Osteoblast (primary cell): ENCODE results near the gene EPRS1. TPM values are rescaled to one million over a fixed set of nuclear protein-coding genes. Genes with fewer than 3 reads are reported as not detected.

ENCODE experiments used
- DNase-seq: peaks from one replicate; pipeline ENCODE4 v3.0.0; 2011; ENCODE audit warnings: low spot score, mixed read lengths; ENCODE audit not compliant: insufficient read length; ENCODE audit errors: missing footprints
- H2AFZ ChIP-seq: 2 replicates; pipeline ENCODE4 v1.6.0; 2011; ENCODE audit warnings: mild to moderate bottlenecking, low read length
- H3K27ac ChIP-seq: 2 replicates; pipeline ENCODE4 v1.5.1; 2011; ENCODE audit warnings: mild to moderate bottlenecking, low read depth, low read length, moderate library complexity
- H3K27me3 ChIP-seq: 2 replicates; pipeline ENCODE4 v1.6.0; 2012; ENCODE audit warnings: mild to moderate bottlenecking, control low read depth, inconsistent platforms, low read length, moderate library complexity; ENCODE audit not compliant: insufficient read depth
- H3K36me3 ChIP-seq: 2 replicates; pipeline ENCODE4 v1.5.1; 2011; ENCODE audit warnings: mild to moderate bottlenecking, low read length, control low read depth, moderate library complexity; ENCODE audit not compliant: insufficient read depth
- H3K4me1 ChIP-seq: 2 replicates; pipeline ENCODE4 v1.5.1; 2011; ENCODE audit warnings: mild to moderate bottlenecking, low read length, control low read depth, moderate library complexity; ENCODE audit not compliant: insufficient read depth
- H3K4me2 ChIP-seq: 2 replicates; pipeline ENCODE4 v1.6.0; 2011; ENCODE audit warnings: mild to moderate bottlenecking, low read length; ENCODE audit not compliant: insufficient read depth
- H3K4me3 ChIP-seq: fragments of 200-600 bp; sonication (generic); 3 replicates; pipeline ENCODE4 v1.5.1; 2012; ENCODE audit warnings: mild to moderate bottlenecking, low read length, inconsistent platforms; ENCODE audit not compliant: insufficient read depth
- H3K79me2 ChIP-seq: 2 replicates; pipeline ENCODE4 v1.6.0; 2012; ENCODE audit warnings: mild to moderate bottlenecking, low read length, control low read depth, inconsistent platforms; ENCODE audit not compliant: insufficient read depth
- H3K9me3 ChIP-seq: 2 replicates; pipeline ENCODE4 v1.5.1; 2011; ENCODE audit warnings: low read depth, low read length, control low read depth
- H4K20me1 ChIP-seq: 2 replicates; pipeline ENCODE4 v1.6.0; 2012; ENCODE audit warnings: mild to moderate bottlenecking, low read length, control low read depth; ENCODE audit not compliant: insufficient read depth
- total RNA-seq: library from RNA; depleted of rRNA; stranded (reverse); fragments of >200 nt; gene quantifications from 2 replicates; pipeline ENCODE4 v1.2.3, GENCODE V29; 2012
- TF ChIP-seq, protein P1 (sequence below): IDR thresholded peaks from 2 replicates; pipeline ENCODE4 v1.5.1; 2011; ENCODE audit warnings: mild to moderate bottlenecking, low read depth, low read length, moderate library complexity; ENCODE audit errors: extremely low read depth

The EPRS1 gene
- total RNA-seq = 203 and 218 TPM in 2 replicates

- H3K36me3 ChIP-seq = peaks cover 4% of the 10 kb centered on the region
- TF ChIP-seq, protein P1, sequence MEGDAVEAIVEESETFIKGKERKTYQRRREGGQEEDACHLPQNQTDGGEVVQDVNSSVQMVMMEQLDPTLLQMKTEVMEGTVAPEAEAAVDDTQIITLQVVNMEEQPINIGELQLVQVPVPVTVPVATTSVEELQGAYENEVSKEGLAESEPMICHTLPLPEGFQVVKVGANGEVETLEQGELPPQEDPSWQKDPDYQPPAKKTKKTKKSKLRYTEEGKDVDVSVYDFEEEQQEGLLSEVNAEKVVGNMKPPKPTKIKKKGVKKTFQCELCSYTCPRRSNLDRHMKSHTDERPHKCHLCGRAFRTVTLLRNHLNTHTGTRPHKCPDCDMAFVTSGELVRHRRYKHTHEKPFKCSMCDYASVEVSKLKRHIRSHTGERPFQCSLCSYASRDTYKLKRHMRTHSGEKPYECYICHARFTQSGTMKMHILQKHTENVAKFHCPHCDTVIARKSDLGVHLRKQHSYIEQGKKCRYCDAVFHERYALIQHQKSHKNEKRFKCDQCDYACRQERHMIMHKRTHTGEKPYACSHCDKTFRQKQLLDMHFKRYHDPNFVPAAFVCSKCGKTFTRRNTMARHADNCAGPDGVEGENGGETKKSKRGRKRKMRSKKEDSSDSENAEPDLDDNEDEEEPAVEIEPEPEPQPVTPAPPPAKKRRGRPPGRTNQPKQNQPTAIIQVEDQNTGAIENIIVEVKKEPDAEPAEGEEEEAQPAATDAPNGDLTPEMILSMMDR = peak; percentile 56
- peaks cover 60% of the 10 kb centered on the region for H3K79me2 ChIP-seq
- peaks cover 16% of the 10 kb centered on the region for H4K20me1 ChIP-seq
- no peaks in the 10 kb centered on the region for H3K9me3 ChIP-seq
- no peaks in the 10 kb centered on the region for H3K27me3 ChIP-seq
- peak within 1 kb of the TSS; percentile 100 for H3K4me3 ChIP-seq
- peaks cover 16% of the 10 kb centered on the region for H3K4me1 ChIP-seq
- H3K27ac ChIP-seq = peak within 1 kb of the TSS; percentile 93
- H3K4me2 ChIP-seq = peak within 1 kb of the TSS; percentile 85
- H2AFZ ChIP-seq = peak within 1 kb of the TSS; percentile 100
- DNase-seq = peak; percentile 96
Measured at GRCh38 chr1:220046052-220046930, at the start of gene EPRS1. Gene EPRS1, minus strand, starts transcription at chr1:220046505. Its CDS starts 117 bp downstream, at chr1:220046388.

DNA sequence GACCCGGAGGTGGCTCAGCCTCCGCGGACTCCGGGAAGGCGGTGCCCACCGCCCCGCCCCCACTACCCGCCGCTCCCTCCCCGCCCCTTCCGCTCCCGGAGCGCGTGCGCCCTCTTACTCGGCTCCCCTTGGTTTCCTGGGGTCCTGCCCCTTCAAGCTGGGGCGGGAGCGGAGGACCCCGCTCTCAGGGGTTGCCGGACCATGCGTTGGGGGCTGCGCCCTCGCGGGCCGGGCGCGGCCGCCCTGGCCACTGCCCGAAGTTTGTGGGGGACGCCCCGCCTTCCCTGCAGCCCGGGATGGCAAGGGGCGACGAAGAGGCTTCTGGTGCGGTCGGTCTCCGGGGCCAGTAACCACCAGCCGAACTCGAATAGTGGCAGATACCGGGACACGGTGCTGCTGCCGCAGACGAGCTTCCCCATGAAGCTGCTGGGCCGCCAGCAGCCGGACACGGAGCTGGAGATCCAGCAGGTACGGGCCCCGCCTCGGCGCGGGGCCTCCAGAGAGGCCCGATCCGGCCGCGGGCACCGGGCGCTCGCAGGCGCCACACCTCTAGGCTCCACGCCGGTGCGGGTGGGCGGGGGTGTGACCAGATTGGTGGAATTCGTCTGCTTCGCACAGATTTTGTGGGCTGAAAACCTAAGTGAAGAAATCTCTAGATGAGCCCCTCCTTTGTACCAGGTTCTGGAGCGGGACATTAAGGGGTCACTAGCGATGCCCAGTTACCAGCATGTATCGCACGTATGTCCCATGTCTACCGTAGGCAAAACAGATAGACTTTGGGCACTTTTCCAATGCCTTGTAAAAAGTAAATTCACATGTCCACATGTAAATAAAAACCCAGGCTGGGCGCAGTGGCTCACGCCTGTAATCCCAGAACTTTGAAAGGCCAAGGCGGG lies 48.0 kb upstream of the EPRS1 start, which contains the start of gene IARS2:
TSS of gene IARS2 (plus strand) at position 117 of the 896 bp plus-strand sequence. CDS start at position 202, 85 bp downstream.
- peak within 1 kb of the TSS; percentile 89 for H3K4me2 ChIP-seq
- peak; percentile 98 for DNase-seq
- H3K27me3 ChIP-seq = no peaks in the 10 kb centered on the region
- H3K9me3 ChIP-seq = no peaks in the 10 kb centered on the region
- peaks cover 25% of the 10 kb centered on the region for H3K79me2 ChIP-seq
- H3K36me3 ChIP-seq = peaks cover 18% of the 10 kb centered on the region
- peak within 1 kb of the TSS; percentile 45 for H3K27ac ChIP-seq
- H4K20me1 ChIP-seq = no peaks in the 10 kb centered on the region
- peaks cover 6% of the 10 kb centered on the region for H3K4me1 ChIP-seq
- peak within 1 kb of the TSS; percentile 93 for H2AFZ ChIP-seq
- TF ChIP-seq, protein P1 = no peak
- peak within 1 kb of the TSS; percentile 91 for H3K4me3 ChIP-seq

GRCh38 chr1:220093361-220094015 lies 47.2 kb upstream of the EPRS1 start:
- Histone ChIP-seq H3K4me3 (peak overlapping the region; percentile 91), H3K9me3 (no peaks in the 10 kb centered on the region), H3K27ac (no peak overlapping the region), H3K27me3 (no peaks in the 10 kb centered on the region), H3K4me1 (peaks cover 6% of the 10 kb centered on the region), H3K36me3 (peaks cover 14% of the 10 kb centered on the region), H4K20me1 (no peaks in the 10 kb centered on the region), H3K4me2 (peak overlapping the region; percentile 50), H2AFZ (peak overlapping the region; percentile 89), H3K79me2 (peaks cover 29% of the 10 kb centered on the region)
- no peak for DNase-seq
- TF ChIP-seq, protein P1 = no peak
